Measurements from ENCODE around the gene NCOA7. TPM values are rescaled to one million over a fixed set of nuclear protein-coding genes. Genes with fewer than 3 reads are reported as not detected.

The NCOA7 gene
- total and polyA plus RNA-seq, 10 of the 15 experiments (the other 5 are each of a cell fraction or from before 2014, with no cell fraction given), result 18.9 to 50.3 (median 34.2) TPM

DNA sequence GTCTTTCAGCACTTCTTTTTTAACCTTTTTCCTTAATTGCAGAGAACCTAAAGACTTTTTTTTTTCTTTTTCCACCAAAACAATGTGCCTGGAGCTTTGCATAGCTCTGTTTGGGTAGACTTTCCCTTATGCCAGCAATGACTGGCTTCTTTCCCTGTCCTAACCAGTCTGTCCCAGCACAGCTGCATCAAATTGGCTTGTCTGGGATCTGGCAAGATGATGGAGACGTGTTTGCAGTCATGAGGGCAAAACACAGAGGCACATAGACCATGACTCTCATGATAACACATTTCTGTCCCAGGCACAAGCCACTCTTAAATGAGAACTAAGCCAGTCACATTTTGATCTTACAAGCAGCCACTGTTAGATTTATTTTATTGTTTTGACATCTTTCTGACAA, 24.8 kb upstream of the NCOA7 start:
- intact Hi-C loops (cut with micrococcal nuclease; ENCODE audit: unreplicated experiment), result loop anchor here (10.0 kb wide), 2 partner anchors 571 to 611 kb away; partner anchors contain the start of gene TPD52L1
- no peak for FAIRE-seq
- SMC1A ChIA-PET (ENCODE audit: uncharacterized antibody, unreplicated experiment), result interaction anchor here (1.1 to 5.8 kb wide), 4 partner anchors 9 to 465 kb away, joined by 3 to 49 read pairs (median 3); no protein-coding TSS in a partner anchor

More for the DNA sequence above, 24.8 kb upstream of the NCOA7 start:
- ChIA-PET CTCF (interaction anchor here (3.1 to 7.5 kb wide), 2 partner anchors 12 to 453 kb away, joined by 19 to 116 read pairs; no protein-coding TSS in a partner anchor), RAD21 (ENCODE audit: unreplicated experiment) (interaction anchor here (0.6 to 1.3 kb wide), 3 partner anchors 9 to 464 kb away, joined by 3 to 4 read pairs (median 3); partner anchors contain the start of gene HDDC2), POLR2A (interaction anchor here (0.6 kb wide), 1 partner anchor 428 kb away, joined by 3 read pairs; no protein-coding TSS in a partner anchor)
- Histone ChIP-seq H3K9ac (ENCODE audit: control insufficient read depth, insufficient read depth, low read length) (no peak overlapping the region), H3K27ac (ENCODE audit: control insufficient read depth, insufficient read depth) (no peak overlapping the region), H3K27me3 (replicated peaks in 1 of 2; ENCODE audit: control insufficient read depth in 2 of 2, insufficient read depth in 2 of 2, low read length in 1 of 2) (no peaks in the 10 kb centered on the region), H3K4me3 (no peak overlapping the region), H3K4me1 (ENCODE audit: control insufficient read depth, insufficient read depth, low read length) (no peaks in the 10 kb centered on the region), H3K4me2 (ENCODE audit: control insufficient read depth, insufficient read depth) (no peak overlapping the region), H3K36me3 (ENCODE audit: control insufficient read depth in 2 of 2, insufficient read depth in 2 of 2, low read length in 1 of 2) (no peaks in the 10 kb centered on the region), H3K9me3 (replicated peaks; ENCODE audit: control insufficient read depth, insufficient read depth, low read length) (no peaks in the 10 kb centered on the region), H2AFZ (ENCODE audit: control insufficient read depth, low read depth, low read length) (no peak overlapping the region), H4K20me1 (ENCODE audit: control insufficient read depth, insufficient read depth) (no peaks in the 10 kb centered on the region), H3K79me2 (ENCODE audit: control insufficient read depth, insufficient read depth, low read length) (no peaks in the 10 kb centered on the region)
- ATAC-seq (no peak), DNase-seq (ENCODE audit: low read depth, low spot score) (no peak)
- no TSS peak for BruUV-seq (replicated peaks)
- TF ChIP-seq SMARCA5 (IDR thresholded peaks at IDR 0.05), result no peak
- no peak for TF ChIP-seq TBL1XR1 (IDR thresholded peaks at IDR 0.05; ENCODE audit: low read depth, low read length)
- TF ChIP-seq, protein P1, sequence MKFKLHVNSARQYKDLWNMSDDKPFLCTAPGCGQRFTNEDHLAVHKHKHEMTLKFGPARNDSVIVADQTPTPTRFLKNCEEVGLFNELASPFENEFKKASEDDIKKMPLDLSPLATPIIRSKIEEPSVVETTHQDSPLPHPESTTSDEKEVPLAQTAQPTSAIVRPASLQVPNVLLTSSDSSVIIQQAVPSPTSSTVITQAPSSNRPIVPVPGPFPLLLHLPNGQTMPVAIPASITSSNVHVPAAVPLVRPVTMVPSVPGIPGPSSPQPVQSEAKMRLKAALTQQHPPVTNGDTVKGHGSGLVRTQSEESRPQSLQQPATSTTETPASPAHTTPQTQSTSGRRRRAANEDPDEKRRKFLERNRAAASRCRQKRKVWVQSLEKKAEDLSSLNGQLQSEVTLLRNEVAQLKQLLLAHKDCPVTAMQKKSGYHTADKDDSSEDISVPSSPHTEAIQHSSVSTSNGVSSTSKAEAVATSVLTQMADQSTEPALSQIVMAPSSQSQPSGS (IDR thresholded peaks at IDR 0.05; ENCODE audit: low read length), result no peak
- TF ChIP-seq, protein P2, sequence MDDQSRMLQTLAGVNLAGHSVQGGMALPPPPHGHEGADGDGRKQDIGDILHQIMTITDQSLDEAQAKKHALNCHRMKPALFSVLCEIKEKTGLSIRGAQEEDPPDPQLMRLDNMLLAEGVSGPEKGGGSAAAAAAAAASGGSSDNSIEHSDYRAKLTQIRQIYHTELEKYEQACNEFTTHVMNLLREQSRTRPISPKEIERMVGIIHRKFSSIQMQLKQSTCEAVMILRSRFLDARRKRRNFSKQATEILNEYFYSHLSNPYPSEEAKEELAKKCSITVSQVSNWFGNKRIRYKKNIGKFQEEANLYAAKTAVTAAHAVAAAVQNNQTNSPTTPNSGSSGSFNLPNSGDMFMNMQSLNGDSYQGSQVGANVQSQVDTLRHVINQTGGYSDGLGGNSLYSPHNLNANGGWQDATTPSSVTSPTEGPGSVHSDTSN (IDR thresholded peaks at IDR 0.05; ENCODE audit: insufficient replicate concordance, low read depth, low read length), result no peak
- no peak for TF ChIP-seq MEF2B (IDR thresholded peaks at IDR 0.05; ENCODE audit: partially characterized antibody, poor library complexity, severe bottlenecking)
- no peak for TF ChIP-seq YY1 (IDR thresholded peaks at IDR 0.05; ENCODE audit: low read depth, low read length)
- 0% methylated on average over 1 of the region's 1 CpG for WGBS (ENCODE audit: insufficient coverage, insufficient replicate concordance, low lambda C conversion rate, missing lambda C conversion rate)
- in situ Hi-C loops (cut with MboI), result loop anchor here (5.0 to 25.0 kb wide), 5 partner anchors 241 to 1346 kb away; partner anchors contain the start of genes RSPO3 and TPD52L1

Measured in GM12878 (cell line).